Sigmoid colon (tissue), 4 donors: Measurements from ENCODE around the gene ZNF568.

ENCODE experiments used
- EP300 ChIP-seq, 4 donors: sonication (generic); formaldehyde crosslinking; IDR thresholded peaks; one replicate each; pipeline ENCODE4 v1.6.1; 2017; ENCODE audit warnings: antibody characterized with exemption in 4 of 4
- POLR2A ChIP-seq, 2 donors: fragments of 450-650 bp; IDR thresholded peaks; one replicate each; pipeline ENCODE4 v1.6.1; 2016; ENCODE audit warnings: antibody characterized with exemption in 2 of 2, mild to moderate bottlenecking in 2 of 2, moderate library complexity in 2 of 2
- POLR2AphosphoS5 ChIP-seq, 4 donors: sonication (generic); formaldehyde crosslinking; IDR thresholded peaks; one replicate each; pipeline ENCODE4 v1.6.1; 2017; ENCODE audit warnings: antibody characterized with exemption in 4 of 4
- TF ChIP-seq, protein P1 (sequence below), 4 experiments: fragments of 450-650 bp in 3 of 4; fragments of 200-600 bp in 1 of 4; IDR thresholded peaks; one replicate each; pipeline ENCODE4 v1.5.1; 2016 to 2019; ENCODE audit warnings: antibody characterized with exemption in 4 of 4, mild to moderate bottlenecking in 3 of 4, moderate library complexity in 2 of 4

DNA sequence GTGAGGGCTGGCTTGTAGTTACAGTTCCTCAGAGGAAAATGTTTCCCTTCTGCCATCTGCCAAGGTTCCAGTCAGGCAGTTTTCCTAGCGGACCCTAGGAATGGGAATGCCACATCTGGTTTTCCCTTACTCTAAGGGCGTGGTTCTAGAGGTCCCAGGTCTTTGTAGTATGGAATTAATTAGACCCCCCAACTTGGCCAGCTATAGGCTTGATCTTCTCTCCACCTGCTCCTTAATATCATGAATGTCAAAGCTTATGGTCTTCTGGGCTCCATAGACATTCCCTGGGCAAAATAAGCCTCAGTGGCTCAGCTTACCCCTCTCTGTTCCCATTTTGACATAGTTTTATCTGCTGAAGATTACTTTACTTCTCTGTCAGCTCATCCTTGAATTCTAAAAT is 70.0 kb downstream of the ZNF568 start:
- TF ChIP-seq, protein P1, sequence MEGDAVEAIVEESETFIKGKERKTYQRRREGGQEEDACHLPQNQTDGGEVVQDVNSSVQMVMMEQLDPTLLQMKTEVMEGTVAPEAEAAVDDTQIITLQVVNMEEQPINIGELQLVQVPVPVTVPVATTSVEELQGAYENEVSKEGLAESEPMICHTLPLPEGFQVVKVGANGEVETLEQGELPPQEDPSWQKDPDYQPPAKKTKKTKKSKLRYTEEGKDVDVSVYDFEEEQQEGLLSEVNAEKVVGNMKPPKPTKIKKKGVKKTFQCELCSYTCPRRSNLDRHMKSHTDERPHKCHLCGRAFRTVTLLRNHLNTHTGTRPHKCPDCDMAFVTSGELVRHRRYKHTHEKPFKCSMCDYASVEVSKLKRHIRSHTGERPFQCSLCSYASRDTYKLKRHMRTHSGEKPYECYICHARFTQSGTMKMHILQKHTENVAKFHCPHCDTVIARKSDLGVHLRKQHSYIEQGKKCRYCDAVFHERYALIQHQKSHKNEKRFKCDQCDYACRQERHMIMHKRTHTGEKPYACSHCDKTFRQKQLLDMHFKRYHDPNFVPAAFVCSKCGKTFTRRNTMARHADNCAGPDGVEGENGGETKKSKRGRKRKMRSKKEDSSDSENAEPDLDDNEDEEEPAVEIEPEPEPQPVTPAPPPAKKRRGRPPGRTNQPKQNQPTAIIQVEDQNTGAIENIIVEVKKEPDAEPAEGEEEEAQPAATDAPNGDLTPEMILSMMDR (IDR thresholded peaks at IDR 0.05), result no peak
- no peak for TF ChIP-seq POLR2A (IDR thresholded peaks at IDR 0.05)
- TF ChIP-seq POLR2AphosphoS5 (IDR thresholded peaks at IDR 0.05), result no peak
- TF ChIP-seq EP300 (IDR thresholded peaks at IDR 0.05), result no peak
